Neural cell (in vitro differentiated cells): ENCODE results near the gene STAT4. TPM values are rescaled to one million over a fixed set of nuclear protein-coding genes. Genes with fewer than 3 reads are reported as not detected.

ENCODE experiments used
- H2AFZ ChIP-seq: fragments of 200-600, 300-800 bp; sonication (generic), shearing (Covaris generic); 2 replicates; pipeline ENCODE4 v1.6.0; 2014; ENCODE audit warnings: low read depth, mild to moderate bottlenecking, antibody characterized with exemption, low read length, moderate library complexity
- H3F3A ChIP-seq: fragments of 200-600 bp; shearing (Covaris generic); 2 replicates; pipeline ENCODE4 v1.6.1; 2016; ENCODE audit warnings: mild to moderate bottlenecking, moderate library complexity, mixed read lengths, antibody characterized with exemption, low read length; ENCODE audit not compliant: insufficient read depth, poor library complexity, severe bottlenecking
- H3K27ac ChIP-seq: fragments of 200-600, 300-800 bp; sonication (generic), shearing (Covaris generic); 2 replicates; pipeline ENCODE4 v1.5.1; 2014; ENCODE audit warnings: mild to moderate bottlenecking, low read length, moderate library complexity
- H3K27me3 ChIP-seq: fragments of 300-800, 200-600 bp; sonication (generic), shearing (Covaris generic); 2 replicates; pipeline ENCODE4 v1.6.0; 2014; ENCODE audit warnings: mild to moderate bottlenecking, low read depth, low read length, moderate library complexity; ENCODE audit not compliant: insufficient read depth
- H3K36me3 ChIP-seq: fragments of 300-800, 200-600 bp; sonication (generic), shearing (Covaris generic); 2 replicates; pipeline ENCODE4 v1.5.1; 2014; ENCODE audit warnings: mild to moderate bottlenecking, antibody characterized with exemption, low read length, moderate library complexity; ENCODE audit not compliant: insufficient read depth
- H3K4me2 ChIP-seq: fragments of 300-800, 200-600 bp; sonication (generic), shearing (Covaris generic); 2 replicates; pipeline ENCODE4 v1.6.0; 2014; ENCODE audit warnings: mild to moderate bottlenecking, low read length
- H3K4me3 ChIP-seq: fragments of 300-800, 200-600 bp; sonication (generic), shearing (Covaris generic); 2 replicates; pipeline ENCODE4 v1.5.1; 2014; ENCODE audit warnings: mild to moderate bottlenecking, low read length, moderate library complexity
- H3K79me2 ChIP-seq: fragments of 200-600 bp; shearing (Covaris generic); replicated peaks from 2 replicates; pipeline ENCODE4 v1.6.0; 2014; ENCODE audit warnings: mild to moderate bottlenecking, low read length, moderate library complexity; ENCODE audit not compliant: insufficient read depth
- H3K9ac ChIP-seq: fragments of 300-800, 200-600 bp; sonication (generic), shearing (Covaris generic); 2 replicates; pipeline ENCODE4 v1.6.1; 2016; ENCODE audit warnings: mild to moderate bottlenecking, low read length, mixed read lengths
- H3K9me2 ChIP-seq: fragments of 200-600 bp; shearing (Covaris generic); 2 replicates; pipeline ENCODE4 v1.6.1; 2016; ENCODE audit warnings: mild to moderate bottlenecking, low read length, mixed read lengths; ENCODE audit not compliant: insufficient read depth
- H3K9me3 ChIP-seq: fragments of 200-600, 300-800 bp; sonication (generic), shearing (Covaris generic); 2 replicates; pipeline ENCODE4 v1.6.1; 2016; ENCODE audit warnings: mild to moderate bottlenecking, mixed run types, low read length, moderate library complexity, mixed read lengths
- H4K20me1 ChIP-seq: fragments of 200-600 bp; shearing (Covaris generic); 2 replicates; pipeline ENCODE4 v1.6.1; 2016; ENCODE audit warnings: mild to moderate bottlenecking, mixed run types; ENCODE audit not compliant: insufficient read depth
- EP300 ChIP-seq: fragments of 450-650 bp; conservative IDR thresholded peaks from 2 replicates; pipeline ENCODE4 v1.6.1; 2014; ENCODE audit warnings: antibody characterized with exemption, mild to moderate bottlenecking, moderate library complexity; ENCODE audit not compliant: poor library complexity, severe bottlenecking
- EZH2 ChIP-seq: fragments of 200-600, 300-800 bp; shearing (Covaris generic), sonication (generic); IDR thresholded peaks from 2 replicates; pipeline ENCODE4 v1.6.1; 2014; ENCODE audit warnings: antibody characterized with exemption, low read length, borderline replicate concordance, mild to moderate bottlenecking; ENCODE audit not compliant: insufficient read depth, poor library complexity, severe bottlenecking
- MXI1 ChIP-seq: fragments of 450-650 bp; conservative IDR thresholded peaks from 2 replicates; pipeline ENCODE4 v1.6.1; 2014; ENCODE audit warnings: antibody characterized with exemption, mild to moderate bottlenecking; ENCODE audit not compliant: poor library complexity, severe bottlenecking
- POLR2AphosphoS5 ChIP-seq: IDR thresholded peaks from 2 replicates; pipeline ENCODE4 v1.6.1; 2012
- RAD21 ChIP-seq: fragments of 450-650 bp; conservative IDR thresholded peaks from 2 replicates; pipeline ENCODE4 v1.6.1; 2014; ENCODE audit warnings: antibody characterized with exemption, mild to moderate bottlenecking, moderate library complexity
- SMC3 ChIP-seq: fragments of 450-650 bp; conservative IDR thresholded peaks from 2 replicates; pipeline ENCODE4 v1.6.1; 2014; ENCODE audit warnings: antibody characterized with exemption, mild to moderate bottlenecking, moderate library complexity; ENCODE audit not compliant: poor library complexity
- TAF1 ChIP-seq: IDR thresholded peaks from 2 replicates; pipeline ENCODE4 v1.6.1; 2012; ENCODE audit warnings: low read depth
- polyA plus RNA-seq: library from polyadenylated mRNA; depleted of rRNA; stranded (reverse); fragments of >200 nt; gene quantifications from 2 replicates; pipeline ENCODE4 v1.2.3, GENCODE V29; 2014
- TF ChIP-seq, protein P1 (sequence below): IDR thresholded peaks from 2 replicates; pipeline ENCODE4 v1.6.1; 2012; ENCODE audit warnings: borderline replicate concordance
- TF ChIP-seq, protein P2 (sequence below): fragments of 450-650 bp; IDR thresholded peaks from 2 replicates; pipeline ENCODE4 v1.5.1; 2014; ENCODE audit warnings: antibody characterized with exemption, mild to moderate bottlenecking, moderate library complexity; ENCODE audit not compliant: poor library complexity, severe bottlenecking

Gene STAT4
- polyA plus RNA-seq, 1 donor from 2014 or later = 3.7 TPM

DNA sequence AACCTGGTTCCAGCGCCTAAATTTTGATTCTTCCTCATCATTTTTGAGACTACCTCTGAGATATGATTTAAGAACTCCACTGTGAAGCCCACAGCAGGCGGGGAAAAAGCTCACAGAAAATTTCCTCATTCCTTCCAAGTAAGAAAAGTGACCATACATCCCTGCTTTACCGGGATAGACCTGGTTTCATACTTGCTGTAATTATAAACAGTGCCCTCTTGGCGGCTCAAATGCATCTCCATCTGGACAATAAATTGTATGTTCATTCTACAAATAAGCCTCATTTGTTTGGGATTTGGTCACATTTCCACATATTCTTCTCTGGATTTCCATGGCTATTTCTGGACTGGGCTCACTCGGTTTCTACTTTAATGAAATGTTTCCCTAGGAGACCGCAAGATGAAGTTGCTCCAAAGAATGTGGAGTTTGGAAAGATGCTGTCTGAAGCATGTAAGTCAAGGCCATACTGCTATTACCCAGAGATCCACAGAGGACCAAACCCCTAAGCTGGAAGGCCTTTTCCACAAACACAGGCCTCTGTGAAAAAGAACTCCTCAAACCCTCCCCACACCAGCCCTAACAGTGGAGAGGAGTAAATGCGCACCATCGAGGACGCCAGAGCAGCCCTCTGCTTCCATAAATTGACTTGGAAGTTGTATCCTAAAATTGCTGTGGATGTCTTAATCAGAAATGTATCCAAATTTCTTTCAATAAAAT is 150.7 kb downstream of the STAT4 start:
- Histone ChIP-seq H3K9me2 (no peaks in the 10 kb centered on the region), H3K79me2 (no peaks in the 10 kb centered on the region), H3K9ac (no peak overlapping the region), H2AFZ (no peak overlapping the region), H3F3A (no peaks in the 10 kb centered on the region), H3K9me3 (no peaks in the 10 kb centered on the region), H4K20me1 (no peaks in the 10 kb centered on the region), H3K4me2 (no peak overlapping the region), H3K27me3 (no peaks in the 10 kb centered on the region), H3K4me3 (no peak overlapping the region), H3K27ac (no peak overlapping the region), H3K36me3 (peaks cover 5% of the 10 kb centered on the region)
- TF ChIP-seq SMC3 = no peak
- no peak for TF ChIP-seq EZH2
- TF ChIP-seq POLR2AphosphoS5 = no peak
- no peak for TF ChIP-seq EP300
- TF ChIP-seq, protein P1, sequence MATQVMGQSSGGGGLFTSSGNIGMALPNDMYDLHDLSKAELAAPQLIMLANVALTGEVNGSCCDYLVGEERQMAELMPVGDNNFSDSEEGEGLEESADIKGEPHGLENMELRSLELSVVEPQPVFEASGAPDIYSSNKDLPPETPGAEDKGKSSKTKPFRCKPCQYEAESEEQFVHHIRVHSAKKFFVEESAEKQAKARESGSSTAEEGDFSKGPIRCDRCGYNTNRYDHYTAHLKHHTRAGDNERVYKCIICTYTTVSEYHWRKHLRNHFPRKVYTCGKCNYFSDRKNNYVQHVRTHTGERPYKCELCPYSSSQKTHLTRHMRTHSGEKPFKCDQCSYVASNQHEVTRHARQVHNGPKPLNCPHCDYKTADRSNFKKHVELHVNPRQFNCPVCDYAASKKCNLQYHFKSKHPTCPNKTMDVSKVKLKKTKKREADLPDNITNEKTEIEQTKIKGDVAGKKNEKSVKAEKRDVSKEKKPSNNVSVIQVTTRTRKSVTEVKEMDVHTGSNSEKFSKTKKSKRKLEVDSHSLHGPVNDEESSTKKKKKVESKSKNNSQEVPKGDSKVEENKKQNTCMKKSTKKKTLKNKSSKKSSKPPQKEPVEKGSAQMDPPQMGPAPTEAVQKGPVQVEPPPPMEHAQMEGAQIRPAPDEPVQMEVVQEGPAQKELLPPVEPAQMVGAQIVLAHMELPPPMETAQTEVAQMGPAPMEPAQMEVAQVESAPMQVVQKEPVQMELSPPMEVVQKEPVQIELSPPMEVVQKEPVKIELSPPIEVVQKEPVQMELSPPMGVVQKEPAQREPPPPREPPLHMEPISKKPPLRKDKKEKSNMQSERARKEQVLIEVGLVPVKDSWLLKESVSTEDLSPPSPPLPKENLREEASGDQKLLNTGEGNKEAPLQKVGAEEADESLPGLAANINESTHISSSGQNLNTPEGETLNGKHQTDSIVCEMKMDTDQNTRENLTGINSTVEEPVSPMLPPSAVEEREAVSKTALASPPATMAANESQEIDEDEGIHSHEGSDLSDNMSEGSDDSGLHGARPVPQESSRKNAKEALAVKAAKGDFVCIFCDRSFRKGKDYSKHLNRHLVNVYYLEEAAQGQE = no peak
- TF ChIP-seq RAD21 = no peak
- TF ChIP-seq, protein P2, sequence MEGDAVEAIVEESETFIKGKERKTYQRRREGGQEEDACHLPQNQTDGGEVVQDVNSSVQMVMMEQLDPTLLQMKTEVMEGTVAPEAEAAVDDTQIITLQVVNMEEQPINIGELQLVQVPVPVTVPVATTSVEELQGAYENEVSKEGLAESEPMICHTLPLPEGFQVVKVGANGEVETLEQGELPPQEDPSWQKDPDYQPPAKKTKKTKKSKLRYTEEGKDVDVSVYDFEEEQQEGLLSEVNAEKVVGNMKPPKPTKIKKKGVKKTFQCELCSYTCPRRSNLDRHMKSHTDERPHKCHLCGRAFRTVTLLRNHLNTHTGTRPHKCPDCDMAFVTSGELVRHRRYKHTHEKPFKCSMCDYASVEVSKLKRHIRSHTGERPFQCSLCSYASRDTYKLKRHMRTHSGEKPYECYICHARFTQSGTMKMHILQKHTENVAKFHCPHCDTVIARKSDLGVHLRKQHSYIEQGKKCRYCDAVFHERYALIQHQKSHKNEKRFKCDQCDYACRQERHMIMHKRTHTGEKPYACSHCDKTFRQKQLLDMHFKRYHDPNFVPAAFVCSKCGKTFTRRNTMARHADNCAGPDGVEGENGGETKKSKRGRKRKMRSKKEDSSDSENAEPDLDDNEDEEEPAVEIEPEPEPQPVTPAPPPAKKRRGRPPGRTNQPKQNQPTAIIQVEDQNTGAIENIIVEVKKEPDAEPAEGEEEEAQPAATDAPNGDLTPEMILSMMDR = no peak
- no peak for TF ChIP-seq MXI1
- TF ChIP-seq TAF1 = no peak

DNA sequence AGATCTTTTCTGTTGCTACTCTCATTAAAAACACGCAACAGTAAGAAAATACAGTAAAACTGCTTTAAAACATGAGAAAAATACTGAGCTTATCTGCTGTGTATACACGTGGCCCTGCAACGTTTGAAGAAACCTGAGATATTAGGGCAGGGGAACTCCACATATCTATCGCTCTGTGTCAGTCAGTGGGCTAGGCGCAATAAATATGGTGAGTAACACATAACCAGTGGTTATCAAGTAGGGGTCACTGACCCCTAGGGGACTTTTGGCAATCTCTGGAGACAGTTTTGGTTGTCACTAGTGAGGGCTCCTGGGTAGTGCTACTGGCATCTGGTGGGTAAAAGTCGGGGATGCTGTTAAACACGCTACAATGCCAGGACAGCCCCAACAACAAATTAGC is 151.7 kb downstream of the STAT4 start:
- Histone ChIP-seq H3K4me2 (no peak overlapping the region), H4K20me1 (no peaks in the 10 kb centered on the region), H3K27ac (no peak overlapping the region), H3K27me3 (no peaks in the 10 kb centered on the region), H3K36me3 (peaks cover 5% of the 10 kb centered on the region), H3K9me3 (no peaks in the 10 kb centered on the region), H3K9me2 (no peaks in the 10 kb centered on the region), H3K4me3 (no peak overlapping the region), H3K9ac (no peak overlapping the region), H2AFZ (no peak overlapping the region), H3K79me2 (no peaks in the 10 kb centered on the region), H3F3A (no peaks in the 10 kb centered on the region)
- no peak for TF ChIP-seq EP300
- no peak for TF ChIP-seq SMC3
- TF ChIP-seq, protein P1 = no peak
